Measurements from ENCODE around the gene NDUFA13.

The NDUFA13 gene

GRCh38 chr19:19488875-19489690 lies 26.9 kb upstream of the NDUFA13 start:
- in situ Hi-C loops (cut with MboI; ENCODE audit: low sequenced_read_pairs): loop anchor here (25.0 kb wide), 1 partner anchor 327 kb away; the partner anchor contains the start of gene MEF2B

- in situ Hi-C loops (cut with MboI; ENCODE audit: low sequenced_read_pairs): loop anchor here (25.0 kb wide), 1 partner anchor 328 kb away; the partner anchor contains the start of gene MEF2B
These were observed 26.2 kb upstream of the NDUFA13 start for GRCh38 chr19:19489804-19490204.

- in situ Hi-C loops (cut with MboI; ENCODE audit: low sequenced_read_pairs): loop anchor here (25.0 kb wide), 1 partner anchor 328 kb away; the partner anchor contains the start of gene MEF2B
These were observed 25.6 kb upstream of the NDUFA13 start for GRCh38 chr19:19490214-19490968.

- in situ Hi-C loops (cut with MboI; ENCODE audit: low sequenced_read_pairs): loop anchor here (25.0 kb wide), 1 partner anchor 329 kb away; the partner anchor contains the start of gene MEF2B
These were observed 24.6 kb upstream of the NDUFA13 start for GRCh38 chr19:19491321-19492025.

- in situ Hi-C loops (cut with MboI; ENCODE audit: low sequenced_read_pairs): loop anchor here (25.0 kb wide), 1 partner anchor 330 kb away; the partner anchor contains the start of gene MEF2B
These were observed 23.9 kb upstream of the NDUFA13 start for GRCh38 chr19:19492026-19492610.

GRCh38 chr19:19493841-19494546 lies 22.0 kb upstream of the NDUFA13 start:
- in situ Hi-C loops (cut with MboI; ENCODE audit: low sequenced_read_pairs): loop anchor here (25.0 kb wide), 1 partner anchor 332 kb away; the partner anchor contains the start of gene MEF2B

GRCh38 chr19:19495614-19496603 lies 20.1 kb upstream of the NDUFA13 start:
- in situ Hi-C loops (cut with MboI; ENCODE audit: low sequenced_read_pairs): loop anchor here (25.0 kb wide), 1 partner anchor 334 kb away; the partner anchor contains the start of gene MEF2B

- in situ Hi-C loops (cut with MboI; ENCODE audit: low sequenced_read_pairs): loop anchor here (25.0 kb wide), 1 partner anchor 336 kb away; the partner anchor contains the start of gene MEF2B
These were observed 17.6 kb upstream of the NDUFA13 start for GRCh38 chr19:19498255-19498991.

GRCh38 chr19:19499272-19499995 lies 16.6 kb upstream of the NDUFA13 start:
- in situ Hi-C loops (cut with MboI; ENCODE audit: low sequenced_read_pairs): loop anchor here (25.0 kb wide), 1 partner anchor 337 kb away; the partner anchor contains the start of gene MEF2B

- in situ Hi-C loops (cut with MboI; ENCODE audit: low sequenced_read_pairs): no loop called here
These were observed 14.9 kb upstream of the NDUFA13 start for GRCh38 chr19:19500975-19501644.

- in situ Hi-C loops (cut with MboI; ENCODE audit: low sequenced_read_pairs): no loop called here
These were observed 14.2 kb upstream of the NDUFA13 start for GRCh38 chr19:19501798-19502197.

GRCh38 chr19:19502281-19502680 lies 13.7 kb upstream of the NDUFA13 start:
- in situ Hi-C loops (cut with MboI; ENCODE audit: low sequenced_read_pairs): no loop called here

- in situ Hi-C loops (cut with MboI; ENCODE audit: low sequenced_read_pairs): no loop called here
These were observed 13.0 kb upstream of the NDUFA13 start for GRCh38 chr19:19502808-19503602.

GRCh38 chr19:19504754-19505668 lies 11.0 kb upstream of the NDUFA13 start:
- in situ Hi-C loops (cut with MboI; ENCODE audit: low sequenced_read_pairs): no loop called here
